Hepatocyte (in vitro differentiated cells): ENCODE measurements around the gene RNF11. TPM values are rescaled to one million over a fixed set of nuclear protein-coding genes. Genes with fewer than 3 reads are reported as not detected.

Experiments
- DNase-seq: peaks from one replicate; pipeline ENCODE4 v3.0.0-alpha.2; 2016; ENCODE audit warnings: low spot score
- H2AFZ ChIP-seq: fragments of 200-600 bp; sonication (generic); 2 replicates; pipeline ENCODE4 v1.6.0; 2016; ENCODE audit warnings: antibody characterized with exemption, mild to moderate bottlenecking
- H3K27ac ChIP-seq: fragments of 200-600 bp; sonication (generic); 2 replicates; pipeline ENCODE4 v1.5.1; 2016; ENCODE audit warnings: mild to moderate bottlenecking
- H3K27me3 ChIP-seq: fragments of 200-600 bp; sonication (generic); 2 replicates; pipeline ENCODE4 v1.6.1; 2016
- H3K36me3 ChIP-seq: fragments of 200-600 bp; sonication (generic); replicated peaks from 2 replicates; pipeline ENCODE4 v1.5.1; 2016; ENCODE audit warnings: low read depth; ENCODE audit not compliant: insufficient read depth
- H3K4me1 ChIP-seq: fragments of 200-600 bp; sonication (generic); 2 replicates; pipeline ENCODE4 v1.5.1; 2016; ENCODE audit warnings: mild to moderate bottlenecking, moderate library complexity; ENCODE audit not compliant: insufficient read depth
- H3K4me2 ChIP-seq: fragments of 200-600 bp; sonication (generic); 2 replicates; pipeline ENCODE4 v1.6.0; 2016
- H3K4me3 ChIP-seq: fragments of 200-600 bp; sonication (generic); 2 replicates; pipeline ENCODE4 v1.5.1; 2016; ENCODE audit warnings: mild to moderate bottlenecking
- H3K79me2 ChIP-seq: fragments of 200-600 bp; sonication (generic); 2 replicates; pipeline ENCODE4 v1.6.0; 2017; ENCODE audit warnings: mild to moderate bottlenecking
- H3K9me2 ChIP-seq: fragments of 200-600 bp; sonication (generic); replicated peaks from 2 replicates; pipeline ENCODE4 v1.6.0; 2017; ENCODE audit warnings: mild to moderate bottlenecking; ENCODE audit not compliant: insufficient read depth
- H3K9me3 ChIP-seq: fragments of 200-600 bp; sonication (generic); 2 replicates; pipeline ENCODE4 v1.5.1; 2016; ENCODE audit warnings: low read depth, mild to moderate bottlenecking
- H4K20me1 ChIP-seq: fragments of 200-600 bp; sonication (generic); 2 replicates; pipeline ENCODE4 v1.6.0; 2016; ENCODE audit warnings: mild to moderate bottlenecking; ENCODE audit not compliant: insufficient read depth, poor library complexity, severe bottlenecking
- CTCF ChIP-seq: fragments of 200-600 bp; sonication (generic); IDR thresholded peaks from 2 replicates; pipeline ENCODE4 v1.5.1; 2016; ENCODE audit warnings: antibody characterized with exemption, mild to moderate bottlenecking; ENCODE audit not compliant: poor library complexity
- EZH2 ChIP-seq: fragments of 200-600 bp; sonication (generic); IDR thresholded peaks from 2 replicates; pipeline ENCODE4 v1.6.1; 2016; ENCODE audit warnings: antibody characterized with exemption, mild to moderate bottlenecking, borderline replicate concordance
- EZH2phosphoT487 ChIP-seq: fragments of 200-600 bp; sonication (generic); IDR thresholded peaks from one replicate; pipeline ENCODE4 v1.6.1; 2018; ENCODE audit warnings: antibody characterized with exemption, mild to moderate bottlenecking, low read depth, moderate library complexity; ENCODE audit not compliant: unreplicated experiment, severe bottlenecking
- WGBS: methylation state at CpG from one replicate; pipeline ENCODE4 v1.1.6; 2016; ENCODE audit warnings: low lambda C conversion rate; ENCODE audit errors: missing lambda C conversion rate; 5-methylcytosine and 5-hydroxymethylcytosine counted together
- polyA plus RNA-seq: library from polyadenylated mRNA; unstranded; fragments of >200 nt; fragmentation: Nextera tagmentation; extraction: Ambion mirVana; gene quantifications from 2 replicates; pipeline ENCODE4 v1.2.1, GENCODE V29; 2016
- total RNA-seq: library from RNA; depleted of rRNA; stranded (reverse); fragments of >200 nt; gene quantifications from 2 replicates; pipeline ENCODE4 v1.2.3, GENCODE V29; 2014

Gene RNF11
- total and polyA plus RNA-seq, 2 experiments from 2014 or later, result 55.9 to 99.8 TPM

- WGBS, result 90% methylated on average over 8 of the region's 8 CpGs
- H3K27ac ChIP-seq, result no peak overlapping the region
- H3K4me1 ChIP-seq, result peaks cover 1% of the 10 kb centered on the region
- H3K9me2 ChIP-seq, result no peaks in the 10 kb centered on the region
- no peak overlapping the region for H2AFZ ChIP-seq
- no peaks in the 10 kb centered on the region for H3K79me2 ChIP-seq
- no peaks in the 10 kb centered on the region for H3K9me3 ChIP-seq
- H3K36me3 ChIP-seq, result no peaks in the 10 kb centered on the region
- H3K4me3 ChIP-seq, result no peak overlapping the region
- no peak overlapping the region for H3K4me2 ChIP-seq
- no peaks in the 10 kb centered on the region for H4K20me1 ChIP-seq
- no peak for DNase-seq
- no peaks in the 10 kb centered on the region for H3K27me3 ChIP-seq
- TF ChIP-seq EZH2phosphoT487 (no peak), CTCF (no peak), EZH2 (no peak)
Observed at GRCh38 chr1:51289676-51290488, 53.8 kb downstream of the RNF11 start.

DNA sequence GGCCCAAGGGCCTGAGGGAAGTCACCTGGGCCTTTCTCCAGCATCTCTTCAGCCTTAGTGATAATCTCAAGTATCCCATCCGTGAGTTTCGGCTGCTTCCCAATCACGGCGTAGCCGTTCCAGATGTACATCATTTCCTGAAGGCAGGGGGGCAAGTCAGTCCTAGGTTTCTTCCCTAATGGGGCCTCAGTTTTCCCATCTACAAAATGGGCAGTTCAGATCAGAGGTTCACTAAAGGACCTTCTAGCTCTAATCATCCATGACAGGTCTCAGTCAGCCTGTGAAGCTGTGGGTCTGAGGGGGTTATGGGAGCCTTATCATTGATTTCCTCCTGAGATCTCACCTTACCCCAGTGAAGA is 54.4 kb downstream of the RNF11 start:
- no peak for TF ChIP-seq EZH2phosphoT487
- no peaks in the 10 kb centered on the region for H3K79me2 ChIP-seq
- WGBS, result 95% methylated on average over 5 of the region's 5 CpGs

DNA sequence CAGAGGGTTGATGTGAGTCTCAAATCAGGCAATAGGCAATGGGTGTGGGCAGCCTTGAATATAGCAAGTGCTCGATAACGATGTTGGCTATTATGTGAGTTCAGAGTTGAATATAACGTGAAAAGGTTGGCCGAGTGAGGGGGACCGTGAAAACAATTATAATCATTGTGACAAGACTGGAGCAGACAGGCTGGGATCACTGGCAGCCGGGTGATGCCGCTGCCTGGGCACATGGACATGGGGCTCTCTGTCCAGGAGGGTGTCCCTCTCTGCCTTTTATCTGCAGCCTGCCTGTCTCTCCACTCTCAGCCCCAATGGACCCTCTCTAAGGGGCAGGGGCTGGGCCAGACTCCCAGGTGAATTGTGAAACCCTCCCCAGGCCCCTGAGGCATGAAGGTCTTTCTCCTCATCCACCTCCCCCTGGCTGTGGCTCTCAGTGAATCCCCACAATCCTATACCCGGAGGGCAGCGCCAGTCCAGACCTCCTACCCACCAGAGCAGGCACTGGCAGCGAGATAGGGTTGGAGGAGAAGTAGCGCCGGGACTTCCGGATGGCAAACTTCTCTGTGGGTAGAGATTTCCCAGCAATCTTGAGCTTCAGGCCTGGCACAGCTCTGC is 57.9 kb downstream of the RNF11 start:
- Histone ChIP-seq H3K4me3 (no peak overlapping the region), H3K9me2 (no peaks in the 10 kb centered on the region), H3K4me2 (no peak overlapping the region), H3K79me2 (no peaks in the 10 kb centered on the region), H3K9me3 (no peaks in the 10 kb centered on the region), H3K4me1 (peaks cover 3% of the 10 kb centered on the region), H3K27ac (no peak overlapping the region), H4K20me1 (no peaks in the 10 kb centered on the region), H3K27me3 (no peaks in the 10 kb centered on the region), H3K36me3 (no peaks in the 10 kb centered on the region), H2AFZ (no peak overlapping the region)
- TF ChIP-seq EZH2phosphoT487 (no peak), EZH2 (no peak), CTCF (no peak)
- 94% methylated on average over 13 of the region's 13 CpGs for WGBS
- DNase-seq, result no peak

More for the DNA sequence above, 54.4 kb downstream of the RNF11 start:
- Histone ChIP-seq H3K27ac (no peak overlapping the region), H3K9me3 (no peaks in the 10 kb centered on the region), H3K4me1 (no peaks in the 10 kb centered on the region), H3K9me2 (no peaks in the 10 kb centered on the region), H3K27me3 (no peaks in the 10 kb centered on the region), H3K4me3 (no peak overlapping the region), H3K4me2 (no peak overlapping the region), H3K36me3 (no peaks in the 10 kb centered on the region), H4K20me1 (no peaks in the 10 kb centered on the region), H2AFZ (no peak overlapping the region)
- no peak for DNase-seq

DNA sequence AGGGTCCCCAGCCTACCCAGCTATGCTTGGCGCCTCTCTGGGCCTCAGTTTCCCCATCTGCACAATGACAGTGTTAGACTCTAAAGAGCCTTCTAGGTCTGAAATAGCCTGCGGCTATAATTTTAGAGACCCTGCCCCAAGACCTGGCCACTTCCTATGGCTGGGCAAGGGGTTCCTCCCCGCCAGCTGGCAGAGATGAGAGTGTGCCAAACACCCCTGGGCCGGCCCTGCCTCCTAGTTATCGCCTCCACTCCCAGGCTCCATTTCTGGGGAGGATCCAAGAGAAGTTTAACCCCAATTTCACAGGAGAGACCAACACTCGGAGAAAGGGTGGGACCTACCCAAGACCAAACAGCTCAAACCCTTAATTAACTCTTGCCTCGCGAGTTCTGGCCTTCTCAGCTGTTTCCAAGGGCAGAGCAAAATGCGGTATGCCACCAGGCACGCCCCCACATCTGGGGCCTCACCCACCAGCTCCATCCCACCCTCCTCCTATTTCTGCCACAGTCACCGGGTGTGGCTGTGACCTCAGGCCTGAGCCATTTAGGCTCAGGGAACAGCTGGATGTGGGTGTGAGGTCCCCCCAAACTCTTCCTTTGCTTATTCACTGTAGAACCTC is 58.6 kb downstream of the RNF11 start:
- peaks cover 3% of the 10 kb centered on the region for H3K4me1 ChIP-seq
- H3K27ac ChIP-seq, result no peak overlapping the region
- H3K4me2 ChIP-seq, result no peak overlapping the region
- DNase-seq, result no peak
- TF ChIP-seq EZH2phosphoT487 (no peak), EZH2 (no peak), CTCF (no peak)
- H3K9me2 ChIP-seq, result no peaks in the 10 kb centered on the region
- no peak overlapping the region for H3K4me3 ChIP-seq
- 92% methylated on average over 11 of the region's 11 CpGs for WGBS
- no peaks in the 10 kb centered on the region for H4K20me1 ChIP-seq
- H3K9me3 ChIP-seq, result no peaks in the 10 kb centered on the region
- no peaks in the 10 kb centered on the region for H3K27me3 ChIP-seq
- no peak overlapping the region for H2AFZ ChIP-seq
- no peaks in the 10 kb centered on the region for H3K36me3 ChIP-seq
- no peaks in the 10 kb centered on the region for H3K79me2 ChIP-seq
